GM12872 (cell line): ENCODE data around the gene SMAD3.

Source experiments
- CTCF ChIP-seq: IDR thresholded peaks from 3 replicates; pipeline ENCODE4 v1.5.1; 2011; ENCODE audit warnings: low read depth, mild to moderate bottlenecking, low read length, moderate library complexity; ENCODE audit not compliant: insufficient read depth

Gene SMAD3

GRCh38 chr15:67230504-67230903, 165.1 kb downstream of the SMAD3 start:
- no peak for TF ChIP-seq CTCF

GRCh38 chr15:67232591-67232990, 167.2 kb downstream of the SMAD3 start:
- TF ChIP-seq CTCF: no peak

GRCh38 chr15:67240235-67241131, 175.1 kb downstream of the SMAD3 start:
- TF ChIP-seq CTCF: peak; percentile 52

- TF ChIP-seq CTCF: no peak
Observed at GRCh38 chr15:67241132-67241855, 175.9 kb downstream of the SMAD3 start.

- no peak for TF ChIP-seq CTCF
Observed at GRCh38 chr15:67242708-67243111, 177.3 kb downstream of the SMAD3 start.
